SH-SY5Y (cell line): ENCODE measurements around the gene SLC9A9.

Experiments used
- GATA2 ChIP-seq: IDR thresholded peaks from 2 replicates; pipeline ENCODE4 v1.6.1; 2011; ENCODE audit warnings: mild to moderate bottlenecking, low read depth, low read length
- GATA3 ChIP-seq: IDR thresholded peaks from 2 replicates; pipeline ENCODE4 v1.6.1; 2011; ENCODE audit warnings: low read depth, mild to moderate bottlenecking, low read length, moderate library complexity

GRCh38 chr3:143576568-143577270 is 271.5 kb downstream of the SLC9A9 start:
- TF ChIP-seq GATA2 (no peak), GATA3 (no peak)
